Left ventricle myocardium inferior (tissue), 1 donor: ENCODE results near the gene CNTFR. TPM values are rescaled to one million over a fixed set of nuclear protein-coding genes. Genes with fewer than 3 reads are reported as not detected.

Experiments
- DNase-seq: peaks from one replicate; pipeline ENCODE4 v3.0.0-alpha.2; 2020
- H3K27ac ChIP-seq: fragments of 200-600 bp; replicated peaks from 2 replicates; pipeline ENCODE4 v1.8.0; 2021
- H3K27me3 ChIP-seq: fragments of 200-600 bp; 2 replicates; pipeline ENCODE4 v1.8.0; 2021; ENCODE audit warnings: low read depth
- H3K36me3 ChIP-seq: fragments of 200-600 bp; 2 replicates; pipeline ENCODE4 v1.8.0; 2021
- H3K4me1 ChIP-seq: fragments of 200-600 bp; 2 replicates; pipeline ENCODE4 v1.8.0; 2021
- H3K4me3 ChIP-seq: fragments of 200-600 bp; 2 replicates; pipeline ENCODE4 v1.8.0; 2021; ENCODE audit warnings: mild to moderate bottlenecking, moderate library complexity
- H3K9me3 ChIP-seq: fragments of 200-600 bp; replicated peaks from 2 replicates; pipeline ENCODE4 v1.8.0; 2021
- CTCF ChIP-seq: fragments of 200-600 bp; IDR thresholded peaks from 2 replicates; pipeline ENCODE4 v1.8.0; 2021; ENCODE audit warnings: antibody characterized with exemption, mild to moderate bottlenecking, borderline replicate concordance
- intact Hi-C: fragments of 100-400 bp; cut with micrococcal nuclease; formaldehyde crosslinking; loops from one replicate; pipeline ENCODE4 v1.11.0; 2022
- total RNA-seq: library from RNA; stranded (reverse); fragmentation: NEBNext Ultra II Directional; extraction: Animal tissue kit (Norgen Biotek cat#: 25700); gene quantifications from one replicate; pipeline ENCODE4 v1.2.1, GENCODE V29; 2021
- donor health status: DM: no; HTN: yes; CAD: no; lungs with severe emphysema.

The CNTFR gene
- total RNA-seq, 1 donor from 2014 or later, result 4.6 TPM

GRCh38 chr9:34629491-34629808 lies 39.9 kb upstream of the CNTFR start:
- intact Hi-C loops, result no loop called here
- no peak overlapping the region for H3K27ac ChIP-seq
- DNase-seq, result no peak
- H3K36me3 ChIP-seq, result no peaks in the 10 kb centered on the region
- H3K27me3 ChIP-seq, result peaks cover 59% of the 10 kb centered on the region
- H3K9me3 ChIP-seq, result no peaks in the 10 kb centered on the region
- peak overlapping the region; percentile 65 for H3K4me3 ChIP-seq
- TF ChIP-seq CTCF, result no peak
- H3K4me1 ChIP-seq, result peaks cover 19% of the 10 kb centered on the region

GRCh38 chr9:34628656-34629490 lies 39.3 kb upstream of the CNTFR start, which contains the start of gene ARID3C:
Gene ARID3C (minus strand): TSS chr9:34629066. CDS start chr9:34628014, 1,052 bp downstream.
- peaks cover 65% of the 10 kb centered on the region for H3K27me3 ChIP-seq
- DNase-seq, result no peak
- H3K36me3 ChIP-seq, result no peaks in the 10 kb centered on the region
- H3K27ac ChIP-seq, result no peak within 1 kb of the TSS
- intact Hi-C loops, result no loop called here
- peaks cover 19% of the 10 kb centered on the region for H3K4me1 ChIP-seq
- peak within 1 kb of the TSS; percentile 65 for H3K4me3 ChIP-seq
- no peak for TF ChIP-seq CTCF
- H3K9me3 ChIP-seq, result no peaks in the 10 kb centered on the region

GRCh38 chr9:34627716-34628655 lies 38.5 kb upstream of the CNTFR start:
- no peak for DNase-seq
- Histone ChIP-seq H3K36me3 (no peaks in the 10 kb centered on the region), H3K27me3 (peaks cover 74% of the 10 kb centered on the region), H3K4me1 (peaks cover 26% of the 10 kb centered on the region), H3K27ac (no peak overlapping the region), H3K9me3 (no peaks in the 10 kb centered on the region), H3K4me3 (peak overlapping the region; percentile 65)
- TF ChIP-seq CTCF, result no peak
- intact Hi-C loops, result no loop called here

GRCh38 chr9:34625186-34625486 lies 35.6 kb upstream of the CNTFR start:
- peaks cover 32% of the 10 kb centered on the region for H3K4me1 ChIP-seq
- no peak overlapping the region for H3K4me3 ChIP-seq
- no peaks in the 10 kb centered on the region for H3K36me3 ChIP-seq
- no peaks in the 10 kb centered on the region for H3K9me3 ChIP-seq
- intact Hi-C loops, result no loop called here
- H3K27ac ChIP-seq, result no peak overlapping the region
- TF ChIP-seq CTCF, result no peak
- peaks cover 90% of the 10 kb centered on the region for H3K27me3 ChIP-seq
- DNase-seq, result no peak

- Histone ChIP-seq H3K4me3 (no peak overlapping the region), H3K27ac (no peak overlapping the region), H3K27me3 (peaks cover 85% of the 10 kb centered on the region), H3K9me3 (no peaks in the 10 kb centered on the region), H3K36me3 (no peaks in the 10 kb centered on the region), H3K4me1 (peaks cover 37% of the 10 kb centered on the region)
- TF ChIP-seq CTCF, result no peak
- DNase-seq, result no peak
- intact Hi-C loops, result no loop called here
Observed at GRCh38 chr9:34624475-34625185, 35.1 kb upstream of the CNTFR start.
